ENCODE results near the gene METTL17.

Gene METTL17

DNA sequence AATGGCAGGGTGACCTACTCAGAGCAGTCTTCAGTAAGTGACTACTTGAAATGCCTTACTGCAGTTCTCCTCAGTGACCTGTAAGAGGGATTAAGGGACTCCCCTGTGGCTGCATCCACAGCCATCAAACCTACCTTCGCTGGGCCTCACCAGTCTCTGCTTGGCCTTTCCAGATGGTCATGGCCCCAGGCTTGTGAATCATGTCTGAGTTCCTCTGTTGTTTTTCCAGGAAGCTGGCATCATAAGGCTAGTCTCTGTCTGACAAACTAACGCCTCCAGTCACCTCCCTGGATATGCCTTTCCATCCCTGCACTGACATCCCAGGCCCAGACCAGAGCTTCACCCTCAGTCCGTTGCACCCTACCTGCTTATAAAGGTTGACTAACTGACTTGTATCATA, 20.4 kb upstream of the METTL17 start:
- no peak overlapping the region for H3K27ac ChIP-seq (ENCODE audit: poor library complexity, severe bottlenecking)
- H3K4me1 ChIP-seq (ENCODE audit: insufficient read depth, poor library complexity, severe bottlenecking): peaks cover 11% of the 10 kb centered on the region
- DNase-seq (ENCODE audit: low spot score): no peak
- H3K27me3 ChIP-seq (ENCODE audit: insufficient read depth, poor library complexity, severe bottlenecking): no peaks in the 10 kb centered on the region
- TF ChIP-seq, protein P1, sequence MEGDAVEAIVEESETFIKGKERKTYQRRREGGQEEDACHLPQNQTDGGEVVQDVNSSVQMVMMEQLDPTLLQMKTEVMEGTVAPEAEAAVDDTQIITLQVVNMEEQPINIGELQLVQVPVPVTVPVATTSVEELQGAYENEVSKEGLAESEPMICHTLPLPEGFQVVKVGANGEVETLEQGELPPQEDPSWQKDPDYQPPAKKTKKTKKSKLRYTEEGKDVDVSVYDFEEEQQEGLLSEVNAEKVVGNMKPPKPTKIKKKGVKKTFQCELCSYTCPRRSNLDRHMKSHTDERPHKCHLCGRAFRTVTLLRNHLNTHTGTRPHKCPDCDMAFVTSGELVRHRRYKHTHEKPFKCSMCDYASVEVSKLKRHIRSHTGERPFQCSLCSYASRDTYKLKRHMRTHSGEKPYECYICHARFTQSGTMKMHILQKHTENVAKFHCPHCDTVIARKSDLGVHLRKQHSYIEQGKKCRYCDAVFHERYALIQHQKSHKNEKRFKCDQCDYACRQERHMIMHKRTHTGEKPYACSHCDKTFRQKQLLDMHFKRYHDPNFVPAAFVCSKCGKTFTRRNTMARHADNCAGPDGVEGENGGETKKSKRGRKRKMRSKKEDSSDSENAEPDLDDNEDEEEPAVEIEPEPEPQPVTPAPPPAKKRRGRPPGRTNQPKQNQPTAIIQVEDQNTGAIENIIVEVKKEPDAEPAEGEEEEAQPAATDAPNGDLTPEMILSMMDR (IDR thresholded peaks at IDR 0.05; ENCODE audit: poor library complexity, severe bottlenecking): no peak
- peak; percentile 5; the same call in 1 of the 3 replicates for ATAC-seq (ENCODE audit: low read depth)
- no peaks in the 10 kb centered on the region for H3K36me3 ChIP-seq (ENCODE audit: low read depth)
- no peak overlapping the region for H3K4me3 ChIP-seq (ENCODE audit: severe bottlenecking)
- H3K9me3 ChIP-seq (ENCODE audit: severe bottlenecking): no peaks in the 10 kb centered on the region

DNA sequence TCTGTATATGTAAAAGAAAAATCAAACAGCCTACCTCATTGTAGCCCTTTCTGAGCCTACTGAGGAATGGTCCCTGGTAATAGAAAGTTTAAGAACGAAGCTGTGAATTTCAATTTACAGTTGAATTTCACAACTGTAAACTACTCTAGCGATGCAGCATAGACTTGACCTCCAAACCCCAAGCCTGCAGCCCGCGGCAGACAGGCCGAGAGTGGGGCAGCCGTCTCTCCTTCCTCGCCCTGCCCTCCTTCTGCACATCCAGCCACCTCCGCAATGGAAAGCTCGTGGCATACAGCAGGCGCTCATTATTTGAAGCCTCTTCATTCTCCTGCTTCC, 19.2 kb upstream of the METTL17 start:
- Histone ChIP-seq H3K36me3 (ENCODE audit: low read depth) (no peaks in the 10 kb centered on the region), H3K27ac (ENCODE audit: poor library complexity, severe bottlenecking) (no peak overlapping the region), H3K27me3 (ENCODE audit: insufficient read depth, poor library complexity, severe bottlenecking) (no peaks in the 10 kb centered on the region), H3K4me1 (ENCODE audit: insufficient read depth, poor library complexity, severe bottlenecking) (peaks cover 19% of the 10 kb centered on the region), H3K9me3 (ENCODE audit: severe bottlenecking) (no peaks in the 10 kb centered on the region), H3K4me3 (ENCODE audit: severe bottlenecking) (peak overlapping the region; percentile 39)
- ATAC-seq (ENCODE audit: low read depth) (no peak), DNase-seq (ENCODE audit: low spot score) (no peak)
- TF ChIP-seq, protein P1 (IDR thresholded peaks at IDR 0.05; ENCODE audit: poor library complexity, severe bottlenecking): no peak

DNA sequence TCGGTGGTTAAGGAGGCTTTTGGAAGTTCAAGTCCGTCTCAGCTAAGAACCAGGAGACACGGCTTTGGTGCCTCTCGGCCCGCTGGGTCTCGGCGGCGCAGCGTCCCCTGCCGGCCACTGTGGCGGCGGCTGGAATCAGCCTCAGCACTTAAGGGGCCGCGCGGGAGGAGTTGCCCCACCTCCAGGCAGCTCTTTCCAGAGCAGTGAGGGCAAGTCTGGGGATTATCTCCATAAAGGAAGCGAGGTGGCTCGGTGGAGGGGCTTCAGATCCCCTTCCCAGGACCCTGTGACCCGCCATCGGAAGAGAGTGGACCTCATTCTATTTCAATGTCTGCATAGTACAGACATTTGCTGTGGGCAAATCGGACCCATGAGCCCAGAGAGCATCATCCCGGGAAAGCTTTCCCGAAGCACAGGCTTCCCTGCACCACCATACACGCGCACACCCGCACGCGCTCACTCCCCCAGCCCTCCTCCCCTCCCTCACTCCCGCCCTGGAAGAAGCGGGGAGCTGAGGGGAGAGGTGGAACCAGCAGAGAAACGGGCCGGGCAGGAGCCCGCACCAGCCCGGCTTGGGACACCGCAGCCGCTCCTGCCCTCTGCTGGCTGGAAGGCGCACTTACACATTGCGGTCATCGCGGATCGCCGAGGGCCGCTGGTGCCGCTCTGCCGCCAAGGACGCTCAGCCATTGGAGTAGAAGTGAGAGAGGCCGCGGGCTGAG, 18.6 kb upstream of the METTL17 start:
- H3K27me3 ChIP-seq (ENCODE audit: insufficient read depth, poor library complexity, severe bottlenecking): no peaks in the 10 kb centered on the region
- peaks cover 19% of the 10 kb centered on the region for H3K4me1 ChIP-seq (ENCODE audit: insufficient read depth, poor library complexity, severe bottlenecking)
- TF ChIP-seq, protein P1 (IDR thresholded peaks at IDR 0.05; ENCODE audit: poor library complexity, severe bottlenecking): peak; percentile 99
- ATAC-seq (ENCODE audit: low read depth) (peak; percentile 90), DNase-seq (ENCODE audit: low spot score) (peak; percentile 79)
- H3K36me3 ChIP-seq (ENCODE audit: low read depth): no peaks in the 10 kb centered on the region
- H3K9me3 ChIP-seq (ENCODE audit: severe bottlenecking): no peaks in the 10 kb centered on the region
- H3K27ac ChIP-seq (ENCODE audit: poor library complexity, severe bottlenecking): no peak overlapping the region
- H3K4me3 ChIP-seq (ENCODE audit: severe bottlenecking): peak overlapping the region; percentile 39

DNA sequence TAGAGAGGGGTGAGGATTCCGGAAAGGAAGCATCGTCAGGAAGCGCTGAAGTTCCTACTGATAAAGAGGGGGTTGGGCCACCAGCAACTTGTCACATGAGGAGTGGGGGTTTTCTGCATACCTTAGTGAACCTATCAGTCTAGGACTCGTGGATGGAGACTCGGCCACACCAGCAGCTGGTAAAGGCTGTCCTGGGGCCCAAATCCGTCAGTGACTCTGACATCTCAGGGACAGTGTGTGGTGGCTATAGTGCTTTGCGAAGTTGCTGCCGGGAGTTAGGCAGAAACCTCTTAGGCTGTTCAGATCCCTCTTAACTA, 18.1 kb upstream of the METTL17 start:
- ATAC-seq (ENCODE audit: low read depth): no peak
- Histone ChIP-seq H3K27ac (ENCODE audit: poor library complexity, severe bottlenecking) (no peak overlapping the region), H3K4me3 (ENCODE audit: severe bottlenecking) (peak overlapping the region; percentile 39), H3K27me3 (ENCODE audit: insufficient read depth, poor library complexity, severe bottlenecking) (no peaks in the 10 kb centered on the region), H3K9me3 (ENCODE audit: severe bottlenecking) (no peaks in the 10 kb centered on the region), H3K36me3 (ENCODE audit: low read depth) (no peaks in the 10 kb centered on the region), H3K4me1 (ENCODE audit: insufficient read depth, poor library complexity, severe bottlenecking) (peaks cover 19% of the 10 kb centered on the region)
- DNase-seq (ENCODE audit: low spot score): no peak
- TF ChIP-seq, protein P1 (IDR thresholded peaks at IDR 0.05; ENCODE audit: poor library complexity, severe bottlenecking): peak; percentile 72

DNA sequence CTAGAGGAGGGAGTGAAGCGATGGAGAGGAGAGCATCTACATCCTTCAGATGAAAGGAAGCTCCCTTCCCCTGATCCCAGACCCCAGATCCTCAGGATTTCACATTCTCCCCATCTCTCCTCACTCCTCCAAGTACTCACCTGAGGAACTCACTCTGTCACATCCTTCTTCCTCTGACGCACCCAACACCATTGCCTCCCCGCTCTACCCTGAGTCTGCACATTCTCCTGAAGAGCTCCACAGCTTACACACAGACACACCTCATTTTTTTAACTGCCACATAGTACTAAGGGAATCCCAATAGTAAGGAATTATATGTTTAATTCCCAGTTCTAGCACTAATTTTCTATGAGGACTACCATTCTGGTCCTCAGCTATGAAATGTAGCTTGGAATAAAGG, 16.3 kb upstream of the METTL17 start:
- Histone ChIP-seq H3K27me3 (ENCODE audit: insufficient read depth, poor library complexity, severe bottlenecking) (no peaks in the 10 kb centered on the region), H3K9me3 (ENCODE audit: severe bottlenecking) (no peaks in the 10 kb centered on the region), H3K36me3 (ENCODE audit: low read depth) (no peaks in the 10 kb centered on the region), H3K27ac (ENCODE audit: poor library complexity, severe bottlenecking) (no peak overlapping the region), H3K4me3 (ENCODE audit: severe bottlenecking) (no peak overlapping the region), H3K4me1 (ENCODE audit: insufficient read depth, poor library complexity, severe bottlenecking) (peaks cover 19% of the 10 kb centered on the region)
- ATAC-seq (ENCODE audit: low read depth) (no peak), DNase-seq (ENCODE audit: low spot score) (no peak)
- TF ChIP-seq, protein P1 (IDR thresholded peaks at IDR 0.05; ENCODE audit: poor library complexity, severe bottlenecking): no peak

All from RWPE2 (cell line).